Measurements from ENCODE around the gene MRPL43. TPM values are rescaled to one million over a fixed set of nuclear protein-coding genes. Genes with fewer than 3 reads are reported as not detected.

The MRPL43 gene
- total and polyA plus RNA-seq, 2 donors from 2014 or later, result 81.5 to 157 TPM

- intact Hi-C loops (cut with DNase I), result no loop called here
- Histone ChIP-seq H3K36me3 (ENCODE audit: control insufficient read depth in 2 of 3, insufficient read depth in 3 of 3, low read length in 3 of 3) (peaks cover 0 to 25% (median 17%) of the 10 kb centered on the region in 3 donors), H3K4me3 (ENCODE audit: low read length in 3 of 3) (no peak overlapping the region), H3K9ac (ENCODE audit: low read length in 3 of 3) (peak overlapping the region in 1 of 3 donors; percentile 7), H3K9me3 (ENCODE audit: control insufficient read depth in 2 of 3, insufficient read depth in 1 of 3, low read length in 3 of 3) (no peaks in the 10 kb centered on the region), H3K27ac (ENCODE audit: low read depth in 2 of 2, low read length in 2 of 2) (no peak overlapping the region), H3K4me1 (ENCODE audit: control insufficient read depth in 2 of 3, insufficient read depth in 2 of 3, low read depth in 1 of 3, low read length in 3 of 3) (peaks cover 0 to 5% (median 0%) of the 10 kb centered on the region in 3 donors), H3K27me3 (ENCODE audit: control insufficient read depth, insufficient read depth, low read length) (no peaks in the 10 kb centered on the region)
- FAIRE-seq (no peak), DNase-seq (peak in 3 of 5 donors; percentile 29 to 81 (median 39))
- TF ChIP-seq CTCF (IDR thresholded peaks at IDR 0.05; ENCODE audit: borderline replicate concordance, extremely low read depth, insufficient read depth), result no peak
These were observed 19.9 kb upstream of the MRPL43 start for GRCh38 chr10:101007099-101007711.

- H3K4me1 ChIP-seq (ENCODE audit: control insufficient read depth in 2 of 3, insufficient read depth in 2 of 3, low read depth in 1 of 3, low read length in 3 of 3), result peaks cover 0 to 11% (median 0%) of the 10 kb centered on the region in 3 donors
- FAIRE-seq (no peak), DNase-seq (peak in 3 of 5 donors; percentile 20 to 49 (median 24))
- H3K4me3 ChIP-seq (ENCODE audit: low read length in 3 of 3), result no peak overlapping the region
- intact Hi-C loops (cut with DNase I), result no loop called here
- H3K9me3 ChIP-seq (ENCODE audit: control insufficient read depth in 2 of 3, insufficient read depth in 1 of 3, low read length in 3 of 3), result no peaks in the 10 kb centered on the region
- peaks cover 0 to 25% (median 17%) of the 10 kb centered on the region in 3 donors for H3K36me3 ChIP-seq (ENCODE audit: control insufficient read depth in 2 of 3, insufficient read depth in 3 of 3, low read length in 3 of 3)
- H3K27me3 ChIP-seq (ENCODE audit: control insufficient read depth, insufficient read depth, low read length), result no peaks in the 10 kb centered on the region
- TF ChIP-seq CTCF (IDR thresholded peaks at IDR 0.05; ENCODE audit: borderline replicate concordance, extremely low read depth, insufficient read depth), result no peak
- H3K9ac ChIP-seq (ENCODE audit: low read length in 3 of 3), result no peak overlapping the region
- H3K27ac ChIP-seq (ENCODE audit: low read depth in 2 of 2, low read length in 2 of 2), result no peak overlapping the region
These were observed 19.3 kb upstream of the MRPL43 start for GRCh38 chr10:101006593-101007098.

- H3K4me3 ChIP-seq (ENCODE audit: low read length in 3 of 3), result no peak overlapping the region
- no peak for FAIRE-seq
- intact Hi-C loops (cut with DNase I), result no loop called here
- peaks cover 0 to 25% (median 17%) of the 10 kb centered on the region in 3 donors for H3K36me3 ChIP-seq (ENCODE audit: control insufficient read depth in 2 of 3, insufficient read depth in 3 of 3, low read length in 3 of 3)
- H3K4me1 ChIP-seq (ENCODE audit: control insufficient read depth in 2 of 3, insufficient read depth in 2 of 3, low read depth in 1 of 3, low read length in 3 of 3), result peaks cover 2 to 17% (median 3%) of the 10 kb centered on the region in 3 donors
- TF ChIP-seq CTCF (IDR thresholded peaks at IDR 0.05; ENCODE audit: borderline replicate concordance, extremely low read depth, insufficient read depth), result no peak
- no peak for DNase-seq
- no peak overlapping the region for H3K27ac ChIP-seq (ENCODE audit: low read depth in 2 of 2, low read length in 2 of 2)
- H3K9me3 ChIP-seq (ENCODE audit: control insufficient read depth in 2 of 3, insufficient read depth in 1 of 3, low read length in 3 of 3), result no peaks in the 10 kb centered on the region
- no peak overlapping the region for H3K9ac ChIP-seq (ENCODE audit: low read length in 3 of 3)
- no peaks in the 10 kb centered on the region for H3K27me3 ChIP-seq (ENCODE audit: control insufficient read depth, insufficient read depth, low read length)
These were observed 18.7 kb upstream of the MRPL43 start for GRCh38 chr10:101005869-101006567.
